NCI-H187 (cell line): ENCODE results near the gene LIPC.

ENCODE experiments used
- DNase-seq, 2 experiments: peaks; one replicate each; lab custom pipeline; 2025; lab: John Stamatoyannopoulos, UW

LIPC gene

DNA sequence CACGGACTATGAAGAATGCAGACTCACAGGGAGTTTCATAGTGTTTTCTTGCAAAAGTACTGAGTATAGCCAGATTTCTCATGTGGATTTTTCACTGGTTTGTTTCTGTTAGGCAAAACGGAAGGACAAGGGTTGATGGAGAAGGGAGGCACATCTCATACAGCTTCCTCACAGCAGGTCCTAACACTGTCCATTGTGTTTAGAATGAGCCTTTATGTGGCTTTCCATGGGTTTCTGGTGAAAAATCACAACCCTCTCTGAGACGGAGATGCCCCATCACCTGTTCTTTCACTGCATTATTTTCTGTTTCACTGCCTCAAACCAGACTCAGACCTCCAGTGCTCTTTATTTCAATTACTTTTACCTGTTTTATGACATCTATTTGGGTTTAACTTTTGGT, 25.0 kb upstream of the LIPC start:
- no peak for DNase-seq

DNA sequence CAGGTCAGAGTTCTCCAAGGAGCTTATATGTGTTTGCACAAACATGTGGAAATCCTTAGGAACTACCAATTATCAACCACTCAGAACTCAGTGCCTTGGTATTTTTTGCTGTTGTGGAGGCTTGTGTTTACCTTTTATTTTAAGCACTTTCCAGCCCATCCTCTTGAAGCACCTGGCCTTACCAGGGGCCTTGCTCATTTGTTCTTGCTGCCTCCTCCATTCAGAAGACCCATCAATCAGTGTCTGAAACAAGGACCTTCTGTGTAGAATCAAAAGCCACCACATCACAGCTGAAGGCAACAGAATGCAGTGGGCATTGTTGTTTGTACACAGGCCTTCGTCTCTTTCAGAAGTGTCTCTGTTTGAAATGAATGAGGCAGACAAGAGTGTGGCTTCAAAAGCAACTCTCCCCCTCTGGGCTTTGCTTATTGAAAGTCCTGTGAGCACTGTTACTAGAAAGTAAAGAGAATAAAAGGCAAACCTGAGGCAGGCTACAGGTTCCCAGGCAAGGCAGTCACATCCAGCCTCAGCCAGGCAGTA, 24.5 kb upstream of the LIPC start:
- peak; percentile 21 to 23 for DNase-seq

DNA sequence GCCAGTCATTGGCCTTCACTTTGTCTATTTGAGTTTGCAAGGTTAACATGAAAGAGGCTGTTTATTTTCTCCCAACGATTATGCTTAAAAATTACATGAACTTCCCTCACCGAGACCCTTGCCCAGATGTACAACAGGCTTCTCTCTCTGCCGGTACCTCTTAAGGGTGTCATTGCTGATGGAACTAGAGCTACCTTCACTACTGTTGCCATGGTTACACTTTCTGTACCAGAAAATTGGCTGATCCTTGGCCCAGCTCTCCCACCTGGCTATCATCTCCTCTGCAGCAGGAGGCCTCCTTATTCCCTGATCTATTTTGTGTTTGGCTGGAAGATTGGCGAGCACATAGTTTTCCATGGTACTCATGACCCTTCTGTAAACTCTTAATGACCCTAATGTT, 24.0 kb upstream of the LIPC start:
- no peak for DNase-seq

DNA sequence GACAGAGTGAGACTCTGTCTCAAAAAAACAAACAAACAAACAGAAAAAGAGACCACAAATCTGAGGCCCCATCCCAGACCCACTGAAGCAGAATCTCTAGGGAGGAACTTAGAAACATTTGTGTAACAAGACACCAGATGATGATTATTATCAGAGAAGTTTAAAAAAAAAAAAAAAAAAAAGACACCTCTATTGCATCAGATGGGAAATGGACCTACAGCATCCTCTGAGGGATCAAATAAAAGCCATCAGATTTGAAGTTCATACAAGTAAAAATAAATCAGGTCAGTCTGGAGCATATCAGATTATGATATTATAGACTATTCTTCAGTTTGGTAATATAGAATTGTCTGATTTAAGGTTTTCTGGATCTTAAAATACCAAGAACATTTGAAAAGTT, 21.9 kb upstream of the LIPC start:
- no peak for DNase-seq

DNA sequence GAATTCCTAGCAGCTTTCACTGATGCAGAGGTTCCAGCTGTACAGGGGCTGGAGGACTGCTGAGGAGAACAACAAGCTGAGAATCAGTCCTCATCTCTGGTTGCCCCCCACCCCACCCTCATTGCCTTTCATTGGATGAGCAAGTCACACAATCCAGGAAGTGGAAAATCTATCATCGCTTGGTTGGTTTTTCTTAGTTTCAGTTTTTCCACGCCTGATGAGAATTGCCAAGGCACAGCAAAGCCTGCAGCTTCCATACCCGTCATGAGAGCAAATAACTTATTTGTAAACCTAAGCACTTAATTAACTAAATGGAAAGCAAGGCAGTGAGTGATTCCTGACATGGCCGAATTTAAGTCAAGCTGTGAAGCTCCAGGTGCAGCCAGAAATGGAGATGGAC, 21.4 kb upstream of the LIPC start:
- DNase-seq = no peak

DNA sequence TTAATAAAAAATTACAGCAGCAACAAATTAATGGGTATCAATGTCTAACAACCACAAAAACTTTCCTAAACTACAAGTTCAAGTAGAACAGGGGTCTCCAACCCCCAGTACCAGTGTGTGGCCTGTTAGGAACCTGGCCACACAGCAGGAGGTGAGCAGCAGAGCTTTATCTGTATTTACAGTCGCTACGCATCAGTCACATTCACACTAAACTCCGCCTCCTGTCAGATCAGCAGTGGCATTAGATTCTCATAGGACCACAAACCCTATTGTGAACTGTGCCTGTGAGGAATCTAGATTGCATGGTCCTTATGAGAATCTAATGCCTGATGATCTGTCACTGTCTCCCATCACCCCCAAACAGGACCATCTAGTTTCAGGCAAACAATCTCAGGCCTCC, 18.5 kb upstream of the LIPC start:
- no peak for DNase-seq

DNA sequence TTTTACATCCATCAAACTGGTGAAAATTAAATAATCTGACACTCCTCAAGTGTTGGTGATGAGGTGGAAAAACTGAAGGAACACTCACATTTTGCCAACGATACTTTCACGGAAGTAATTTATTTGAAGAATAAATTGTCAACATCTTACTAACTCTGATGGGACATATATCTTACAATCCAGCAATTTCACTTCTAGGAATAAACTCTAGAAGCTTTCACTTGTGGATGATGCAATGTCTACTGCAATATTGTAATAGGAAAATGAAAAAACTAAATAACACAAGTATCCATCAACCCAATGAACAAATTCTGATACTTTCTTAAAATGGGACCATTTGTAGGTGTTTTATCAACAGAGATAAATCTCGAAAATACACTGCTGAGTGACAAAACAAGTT, 16.2 kb upstream of the LIPC start:
- DNase-seq = no peak

DNA sequence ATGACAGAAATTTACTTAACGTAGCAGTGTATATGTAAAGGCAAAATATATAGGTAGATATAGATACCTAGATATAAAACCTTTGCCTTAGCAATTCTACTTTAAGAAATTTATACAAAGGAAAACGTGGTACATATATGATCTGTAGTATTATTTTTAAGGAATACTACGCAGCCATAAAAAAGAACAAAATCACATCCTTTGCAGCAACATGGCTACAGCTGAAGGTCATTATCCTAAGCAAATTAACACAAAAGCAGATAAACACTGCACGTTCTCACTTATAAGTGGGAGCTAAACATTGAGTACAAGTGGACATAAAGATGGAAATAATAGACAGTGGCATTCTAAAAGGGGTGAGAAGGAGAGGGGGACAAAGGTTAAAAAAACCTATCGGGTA, 14.8 kb upstream of the LIPC start:
- DNase-seq = no peak

DNA sequence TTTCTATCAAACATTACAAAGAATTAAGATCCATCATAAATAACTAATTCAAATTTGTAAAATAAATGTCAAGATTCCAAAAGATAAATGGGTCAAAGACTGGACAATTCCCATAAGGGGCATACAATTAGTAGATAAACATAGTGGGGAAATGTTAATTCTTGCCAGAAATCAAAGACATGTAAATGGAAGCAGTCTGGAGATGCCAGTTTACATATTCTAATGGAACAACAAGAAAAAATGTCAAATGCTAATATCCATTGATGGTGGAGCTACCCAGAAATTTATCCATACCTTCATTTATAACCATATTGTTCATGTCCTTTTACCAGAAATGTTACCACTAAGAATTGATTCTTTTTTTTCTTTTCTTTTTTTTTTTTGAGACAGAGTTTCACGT, 13.7 kb upstream of the LIPC start:
- no peak for DNase-seq

DNA sequence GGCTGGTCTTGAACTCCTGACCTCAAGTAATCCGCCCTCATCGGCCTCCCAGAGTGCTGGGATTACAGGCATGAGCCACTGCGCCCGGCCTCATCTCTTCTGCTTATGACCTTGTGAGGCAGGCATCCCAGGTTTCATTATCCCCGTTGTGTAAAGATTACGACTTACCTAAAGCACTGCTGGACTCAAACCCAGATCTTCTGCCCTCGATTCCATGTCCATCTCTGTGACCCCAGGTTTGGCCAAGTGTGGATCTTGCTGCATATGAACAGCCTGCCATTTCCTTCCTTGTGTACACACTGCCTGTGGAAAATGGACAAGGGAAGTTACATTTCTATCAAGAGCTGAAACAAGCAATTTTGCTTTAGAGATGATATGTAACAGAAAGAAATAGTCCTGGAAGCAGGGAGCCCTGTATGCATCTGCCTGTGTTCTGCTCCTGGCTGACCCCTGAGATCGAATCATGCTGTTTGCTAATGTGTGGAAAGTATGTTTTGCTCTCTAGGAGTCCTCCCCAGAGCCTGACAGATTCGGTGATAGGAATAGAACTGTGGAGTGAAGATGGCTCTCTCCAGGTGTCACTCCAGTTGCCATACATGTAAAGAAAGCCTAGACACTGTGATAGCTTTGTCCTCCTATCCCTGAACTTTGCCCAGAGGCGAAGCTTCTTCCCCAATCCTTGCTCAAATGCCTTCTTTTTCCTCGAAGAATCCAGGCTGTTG, 11.8 kb upstream of the LIPC start:
- DNase-seq = no peak

DNA sequence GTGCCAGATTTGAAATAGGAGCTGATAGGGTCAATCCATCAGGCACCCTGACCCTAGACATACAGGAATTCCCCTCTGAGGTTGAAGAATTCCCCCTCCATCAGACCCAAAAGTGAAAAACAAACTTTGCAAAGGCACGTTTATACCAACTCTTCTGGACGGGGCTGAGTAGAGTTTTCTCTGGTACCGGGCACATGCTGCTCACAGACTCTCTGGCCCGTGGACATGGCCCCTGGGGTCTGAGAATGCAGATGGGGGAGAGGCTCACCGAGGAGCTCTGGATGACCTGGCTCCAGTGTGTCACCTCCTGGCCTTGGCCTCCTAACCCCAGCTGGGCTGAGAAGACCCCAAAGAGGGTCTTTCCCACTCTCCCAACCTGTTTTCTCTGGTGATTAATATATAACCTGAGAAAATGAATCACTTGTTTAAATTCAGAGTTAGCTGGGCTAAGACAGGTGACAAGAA, 11.2 kb upstream of the LIPC start:
- no peak for DNase-seq

DNA sequence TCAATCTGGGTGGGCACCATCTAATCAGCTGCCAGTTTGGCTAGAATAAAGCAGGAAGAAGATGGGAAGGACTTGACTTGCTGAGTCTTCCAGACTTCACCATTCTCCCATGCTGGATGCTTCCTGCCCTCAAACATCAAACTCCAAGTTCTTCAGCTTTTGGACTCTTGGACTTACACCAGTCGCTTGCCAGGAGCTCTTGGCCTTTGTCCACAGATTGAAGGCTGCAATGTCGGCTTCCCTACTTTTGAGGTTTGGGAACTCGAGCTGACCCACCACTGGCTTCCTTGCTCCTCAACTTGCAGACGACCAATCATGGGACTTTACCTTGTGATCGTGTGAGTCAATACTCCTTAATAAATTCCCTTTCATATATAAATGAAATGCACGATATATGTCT, 8.6 kb upstream of the LIPC start:
- DNase-seq = no peak

DNA sequence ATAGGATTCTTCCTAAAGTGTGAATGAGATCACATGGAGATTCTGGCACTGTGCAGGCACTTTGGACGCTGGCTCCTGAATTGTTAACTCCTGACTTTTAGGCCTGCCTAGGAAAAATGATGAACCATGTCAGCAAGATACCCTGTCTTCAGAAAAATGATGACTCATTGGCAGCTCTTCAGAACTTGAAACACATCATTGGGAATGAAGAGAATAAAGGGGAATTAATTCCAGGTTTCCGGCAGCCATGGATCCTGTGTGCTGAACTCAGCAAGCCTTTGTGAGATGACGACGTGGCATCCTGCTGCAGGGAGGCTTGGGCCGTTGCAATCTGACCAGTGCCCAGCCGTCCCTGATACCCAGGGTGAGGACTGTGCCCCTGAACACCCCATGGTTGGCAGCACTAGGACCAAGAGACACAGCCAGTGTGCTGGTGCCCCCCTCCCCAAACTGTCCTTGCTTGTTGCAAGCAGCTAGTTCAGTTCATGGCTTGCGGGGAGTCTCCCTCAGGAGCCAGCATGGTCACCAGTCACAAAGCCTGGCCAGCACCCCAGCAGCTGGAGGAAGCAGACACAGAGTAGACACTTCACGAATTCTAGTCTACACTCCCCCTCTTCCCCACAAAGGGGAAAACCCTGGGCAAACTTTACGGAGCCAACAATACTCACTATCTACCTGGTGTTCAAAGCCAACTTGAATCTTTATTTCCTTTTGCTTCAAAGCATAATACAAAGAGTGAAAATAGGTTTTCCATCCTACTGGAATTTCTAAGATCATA, 7.8 kb upstream of the LIPC start:
- no peak for DNase-seq

DNA sequence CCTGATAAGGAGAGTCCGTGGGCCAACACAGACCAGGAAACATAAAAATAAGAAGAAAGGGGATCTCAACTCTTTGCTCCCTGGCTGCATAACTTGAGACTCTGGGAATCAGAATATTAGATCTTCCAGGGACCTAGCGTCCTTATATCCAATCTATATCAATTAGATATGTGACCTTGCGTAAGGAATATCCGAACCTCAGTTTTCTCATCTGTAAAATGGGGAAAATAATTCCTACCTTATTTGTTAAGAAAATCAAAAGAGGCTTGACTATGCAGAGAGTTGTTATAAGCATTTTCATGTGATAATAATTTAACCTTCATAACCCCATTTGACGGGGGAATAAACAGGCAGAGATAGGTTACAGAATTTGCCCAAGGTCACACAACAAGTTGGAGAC, 7.1 kb upstream of the LIPC start:
- no peak for DNase-seq

DNA sequence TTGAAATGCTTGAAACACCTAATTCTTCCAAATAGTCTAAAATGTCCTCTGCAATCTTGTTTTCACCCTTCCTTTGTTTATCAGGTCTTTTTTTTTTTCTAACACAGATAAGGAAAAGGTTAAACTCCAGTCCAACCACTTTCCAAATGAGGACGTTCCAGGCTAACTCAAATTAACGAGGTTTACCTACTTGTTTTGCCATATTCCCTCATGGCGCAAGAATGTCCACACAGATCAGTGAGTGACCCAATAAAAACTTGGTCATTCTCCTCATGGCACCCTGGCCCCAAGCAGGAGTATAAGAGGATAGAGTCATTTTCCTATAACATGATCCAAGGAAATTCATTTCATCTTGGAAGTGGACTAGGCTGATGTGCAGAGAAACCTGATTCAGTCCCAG, 6.6 kb upstream of the LIPC start:
- DNase-seq = no peak

DNA sequence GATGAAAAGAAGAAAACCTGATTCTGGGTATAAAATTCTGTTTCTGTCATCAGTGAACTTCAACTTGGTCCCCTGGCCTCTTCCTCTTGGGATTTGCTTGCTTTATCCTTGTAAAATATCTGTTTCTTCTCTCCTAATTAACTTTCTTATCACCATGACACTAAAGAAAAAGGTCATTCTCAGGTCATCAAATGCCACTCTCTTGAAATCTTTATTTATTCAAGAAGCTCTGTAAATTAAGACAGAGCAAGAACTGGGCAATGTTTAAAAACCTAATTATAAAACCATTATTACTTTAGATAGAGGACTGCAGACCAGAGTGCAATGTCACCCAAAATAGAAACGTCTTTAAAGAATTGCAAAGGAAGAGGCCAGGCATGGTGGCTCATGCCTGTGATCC, 6.0 kb upstream of the LIPC start:
- no peak for DNase-seq

DNA sequence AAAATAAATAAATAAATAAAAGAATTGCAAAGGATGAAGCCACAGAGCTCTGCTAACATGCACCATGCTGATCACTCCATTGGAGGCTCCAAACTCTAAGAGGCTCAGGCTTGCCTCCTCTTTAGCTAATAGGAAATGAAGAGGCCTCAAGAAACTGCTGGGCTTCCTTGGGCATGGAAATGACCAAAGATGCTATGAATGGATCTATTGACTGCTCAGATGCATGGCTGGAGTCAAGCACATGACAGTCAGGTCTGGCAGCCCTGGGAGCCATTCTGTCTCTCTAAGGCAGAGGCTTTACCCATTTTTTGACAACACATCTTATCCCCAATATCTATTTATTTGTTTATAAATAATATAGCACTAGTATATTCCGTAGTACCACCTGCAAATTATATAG, 5.3 kb upstream of the LIPC start:
- no peak for DNase-seq

DNA sequence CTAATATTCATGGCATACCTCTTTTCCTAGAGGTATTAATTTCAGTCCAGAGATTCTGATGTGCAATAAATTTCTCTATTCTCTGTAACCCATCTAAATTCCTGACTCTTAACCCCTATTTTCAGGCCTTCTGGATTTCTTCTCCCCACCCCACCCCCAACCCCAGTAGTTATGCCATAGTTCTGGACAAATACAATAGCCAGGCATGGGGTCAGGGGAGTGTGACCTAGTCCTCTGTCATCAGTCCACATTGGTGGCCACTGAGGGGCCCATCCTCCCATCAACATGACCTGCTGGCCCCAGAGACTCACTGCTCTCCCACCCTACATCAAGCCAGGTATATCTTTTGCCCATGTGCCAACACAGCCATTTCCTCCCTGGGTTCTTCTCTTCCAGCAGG, 3.8 kb upstream of the LIPC start:
- DNase-seq = no peak

DNA sequence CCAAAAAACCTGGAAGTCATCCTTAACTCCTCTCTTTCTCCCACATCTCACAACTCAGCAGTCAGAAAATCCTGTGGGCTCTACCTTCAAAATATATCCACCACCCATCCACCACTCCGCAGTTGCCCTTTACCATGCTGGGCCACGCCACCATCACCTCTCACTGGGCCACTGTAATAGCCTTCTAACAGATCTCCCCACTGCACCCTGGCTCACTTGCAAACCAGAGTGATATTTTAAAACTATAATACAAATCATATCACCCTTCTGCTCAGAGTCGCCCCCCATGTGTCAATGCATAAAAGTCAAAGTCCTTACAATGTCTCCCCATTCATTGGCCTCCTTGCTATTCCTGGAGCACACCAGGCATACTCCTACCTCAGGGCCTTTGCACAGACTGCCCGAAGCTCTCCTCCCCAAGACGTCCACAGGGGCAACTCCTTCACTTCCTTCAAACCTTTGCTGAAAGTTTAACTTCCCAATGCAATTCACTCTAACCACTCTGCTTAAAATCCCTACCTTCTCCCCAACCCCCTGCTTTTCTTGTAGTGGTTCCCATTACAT, 1.5 kb upstream of the LIPC start:
- no peak for DNase-seq

DNA sequence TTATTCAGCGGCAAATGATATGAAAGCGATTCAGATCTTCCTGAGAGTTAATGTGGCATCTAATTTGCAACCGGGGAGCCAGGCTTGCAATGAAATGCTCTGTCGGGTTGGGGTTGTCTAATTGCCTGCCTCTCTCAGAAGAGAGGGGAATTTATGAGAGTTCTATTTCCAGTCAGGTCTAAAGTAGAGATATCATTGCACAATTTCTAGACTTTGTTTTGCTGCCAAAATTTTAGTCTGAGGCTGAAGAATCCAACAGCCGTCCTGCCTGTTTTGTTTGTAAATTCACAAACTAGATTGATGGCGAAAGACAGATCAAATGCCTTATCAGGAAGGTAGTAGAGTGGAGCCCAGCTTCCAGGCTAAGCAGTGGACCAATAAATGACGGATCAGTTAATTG, 610 bp downstream of the LIPC start:
- no peak for DNase-seq

DNA sequence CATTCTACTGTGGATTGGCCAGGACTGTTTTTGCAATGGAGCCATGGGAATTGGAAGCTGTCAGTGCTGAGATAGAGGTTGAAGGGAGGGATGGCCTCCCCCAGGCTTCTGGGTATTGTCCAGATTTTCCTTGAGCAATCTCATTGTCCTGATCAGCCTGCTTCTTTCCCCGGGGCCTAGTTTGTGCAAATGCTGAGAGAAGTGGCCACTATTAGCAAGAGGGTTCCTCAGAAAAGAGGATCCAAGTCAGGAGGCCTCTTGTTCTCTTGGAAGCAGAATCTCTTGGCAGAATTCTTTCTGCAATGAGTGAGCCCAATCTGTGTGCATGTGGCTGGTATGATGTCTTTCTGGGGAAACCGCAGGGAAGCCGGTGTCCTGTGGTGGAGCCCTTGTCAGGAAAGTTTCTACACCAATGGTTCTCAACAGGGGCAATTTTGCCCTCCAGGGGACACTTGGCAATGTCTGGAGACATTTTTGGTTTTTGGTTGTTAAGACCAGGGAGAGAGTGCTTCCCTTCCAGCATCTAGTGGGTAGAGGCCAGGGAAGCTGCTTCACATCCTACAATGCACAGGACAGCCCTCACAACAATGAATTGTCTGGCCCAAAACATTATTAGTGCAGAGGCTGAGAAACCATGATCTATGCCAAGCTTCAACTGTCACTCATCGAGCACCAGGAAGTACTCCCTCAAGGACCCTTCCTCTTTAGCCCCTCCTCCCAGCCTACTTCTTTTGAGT, 2.0 kb downstream of the LIPC start:
- DNase-seq = no peak

DNA sequence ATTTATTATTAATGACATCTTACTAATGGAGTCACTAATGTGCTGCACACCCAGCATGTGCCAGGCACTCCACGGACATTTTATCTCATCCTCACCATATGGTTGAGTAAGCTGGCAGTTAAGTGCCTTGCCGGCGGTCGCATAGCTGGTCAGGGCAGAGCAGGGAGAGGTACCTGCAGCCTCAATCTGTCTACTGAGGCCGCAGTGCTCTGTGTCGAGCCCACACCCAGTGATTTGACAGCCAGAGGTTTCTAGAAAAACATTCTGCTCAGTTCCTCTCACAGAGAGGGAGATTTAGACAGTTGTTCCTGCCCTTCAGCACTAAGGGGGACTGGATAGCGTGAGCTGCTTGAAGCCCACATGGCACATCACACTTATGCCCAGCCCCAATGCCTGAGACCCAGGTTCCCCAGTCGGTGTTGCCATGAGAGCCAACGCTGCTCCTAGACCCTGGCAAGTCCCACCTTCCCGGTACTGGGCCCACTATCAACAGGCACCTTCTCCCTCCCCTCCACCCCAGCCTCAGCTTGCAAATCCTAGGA, 2.6 kb downstream of the LIPC start:
- DNase-seq = no peak
